ENCODE results near the gene GTF3A. TPM values are rescaled to one million over a fixed set of nuclear protein-coding genes. Genes with fewer than 3 reads are reported as not detected.

GTF3A gene
- total RNA-seq, 4 donors from 2014 or later = 179 to 304 (median 242) TPM

DNA sequence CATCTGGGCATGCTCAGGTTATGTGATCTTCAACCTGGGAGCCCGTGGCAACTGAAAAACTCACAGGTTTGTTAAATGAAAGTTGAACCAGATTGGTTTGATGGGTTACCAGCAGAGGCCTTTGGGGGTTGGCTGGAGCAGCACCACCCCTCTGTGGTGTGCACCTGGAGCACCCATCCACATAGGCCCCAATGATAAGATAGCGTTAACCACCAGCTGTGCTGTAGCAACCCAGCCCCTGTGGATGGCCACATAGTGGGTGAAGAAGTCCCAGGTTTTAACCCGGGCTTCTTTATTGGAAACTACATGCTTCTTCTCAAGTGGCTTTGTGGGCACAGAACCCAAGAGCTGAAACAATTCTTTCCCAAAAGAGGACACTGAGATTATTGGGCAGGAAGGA is 48.5 kb downstream of the GTF3A start:
- no peaks in the 10 kb centered on the region for H3K9me3 ChIP-seq
- ATAC-seq = no peak
- H3K4me1 ChIP-seq = no peaks in the 10 kb centered on the region
- no peak for TF ChIP-seq POLR2A (IDR thresholded peaks at IDR 0.05)
- TF ChIP-seq, protein P1, sequence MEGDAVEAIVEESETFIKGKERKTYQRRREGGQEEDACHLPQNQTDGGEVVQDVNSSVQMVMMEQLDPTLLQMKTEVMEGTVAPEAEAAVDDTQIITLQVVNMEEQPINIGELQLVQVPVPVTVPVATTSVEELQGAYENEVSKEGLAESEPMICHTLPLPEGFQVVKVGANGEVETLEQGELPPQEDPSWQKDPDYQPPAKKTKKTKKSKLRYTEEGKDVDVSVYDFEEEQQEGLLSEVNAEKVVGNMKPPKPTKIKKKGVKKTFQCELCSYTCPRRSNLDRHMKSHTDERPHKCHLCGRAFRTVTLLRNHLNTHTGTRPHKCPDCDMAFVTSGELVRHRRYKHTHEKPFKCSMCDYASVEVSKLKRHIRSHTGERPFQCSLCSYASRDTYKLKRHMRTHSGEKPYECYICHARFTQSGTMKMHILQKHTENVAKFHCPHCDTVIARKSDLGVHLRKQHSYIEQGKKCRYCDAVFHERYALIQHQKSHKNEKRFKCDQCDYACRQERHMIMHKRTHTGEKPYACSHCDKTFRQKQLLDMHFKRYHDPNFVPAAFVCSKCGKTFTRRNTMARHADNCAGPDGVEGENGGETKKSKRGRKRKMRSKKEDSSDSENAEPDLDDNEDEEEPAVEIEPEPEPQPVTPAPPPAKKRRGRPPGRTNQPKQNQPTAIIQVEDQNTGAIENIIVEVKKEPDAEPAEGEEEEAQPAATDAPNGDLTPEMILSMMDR (IDR thresholded peaks at IDR 0.05 in 4 of 5, conservative IDR thresholded peaks at IDR 0.05 in 1 of 5) = no peak
- no peak overlapping the region for H3K4me3 ChIP-seq
- intact Hi-C loops (cut with DNase I; ENCODE audit: low total_unique reads) = no loop called here
- no peaks in the 10 kb centered on the region for H3K36me3 ChIP-seq
- no peak overlapping the region for H3K27ac ChIP-seq
- in situ Hi-C loops (cut with MboI; ENCODE audit: low sequenced_read_pairs in 4 of 4) = no loop called here
- no peak for DNase-seq
- H3K27me3 ChIP-seq = peaks cover 0 to under 1% (median 0%) of the 10 kb centered on the region in 3 donors

DNA sequence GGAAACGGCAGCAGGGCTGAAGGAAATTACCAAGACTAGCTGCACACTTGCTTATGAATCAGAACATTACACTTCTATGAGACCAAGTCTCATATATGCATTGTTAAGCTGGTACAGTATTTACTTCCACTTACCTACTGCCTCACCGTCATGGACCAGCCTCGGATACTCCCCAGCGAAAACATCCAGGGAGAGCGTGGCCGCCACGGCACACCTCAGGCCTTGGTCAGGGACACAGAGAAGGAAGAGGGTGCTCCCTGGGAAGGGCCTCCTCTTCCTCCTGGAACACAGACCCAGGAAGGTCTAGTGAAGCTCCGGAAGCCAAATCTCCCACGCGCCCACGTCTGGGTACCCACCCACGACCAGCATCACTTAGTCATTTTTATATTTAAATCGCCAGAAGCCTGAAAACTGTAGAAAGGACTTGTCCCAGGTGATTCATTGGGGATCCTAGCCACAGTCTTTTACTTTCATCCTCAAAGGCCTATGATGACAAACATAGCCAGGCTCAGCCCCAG is 50.4 kb downstream of the GTF3A start:
- no peak for TF ChIP-seq POLR2A (IDR thresholded peaks at IDR 0.05)
- TF ChIP-seq, protein P1 (IDR thresholded peaks at IDR 0.05 in 4 of 5, conservative IDR thresholded peaks at IDR 0.05 in 1 of 5) = no peak
- Histone ChIP-seq H3K9me3 (no peaks in the 10 kb centered on the region), H3K27ac (no peak overlapping the region), H3K27me3 (peaks cover 0 to 4% (median 0%) of the 10 kb centered on the region in 3 donors), H3K4me1 (no peaks in the 10 kb centered on the region), H3K4me3 (no peak overlapping the region), H3K36me3 (no peaks in the 10 kb centered on the region)
- no peak for DNase-seq
- in situ Hi-C loops (cut with MboI; ENCODE audit: low sequenced_read_pairs in 4 of 4) = no loop called here
- no peak for ATAC-seq
- intact Hi-C loops (cut with DNase I; ENCODE audit: low total_unique reads) = no loop called here

DNA sequence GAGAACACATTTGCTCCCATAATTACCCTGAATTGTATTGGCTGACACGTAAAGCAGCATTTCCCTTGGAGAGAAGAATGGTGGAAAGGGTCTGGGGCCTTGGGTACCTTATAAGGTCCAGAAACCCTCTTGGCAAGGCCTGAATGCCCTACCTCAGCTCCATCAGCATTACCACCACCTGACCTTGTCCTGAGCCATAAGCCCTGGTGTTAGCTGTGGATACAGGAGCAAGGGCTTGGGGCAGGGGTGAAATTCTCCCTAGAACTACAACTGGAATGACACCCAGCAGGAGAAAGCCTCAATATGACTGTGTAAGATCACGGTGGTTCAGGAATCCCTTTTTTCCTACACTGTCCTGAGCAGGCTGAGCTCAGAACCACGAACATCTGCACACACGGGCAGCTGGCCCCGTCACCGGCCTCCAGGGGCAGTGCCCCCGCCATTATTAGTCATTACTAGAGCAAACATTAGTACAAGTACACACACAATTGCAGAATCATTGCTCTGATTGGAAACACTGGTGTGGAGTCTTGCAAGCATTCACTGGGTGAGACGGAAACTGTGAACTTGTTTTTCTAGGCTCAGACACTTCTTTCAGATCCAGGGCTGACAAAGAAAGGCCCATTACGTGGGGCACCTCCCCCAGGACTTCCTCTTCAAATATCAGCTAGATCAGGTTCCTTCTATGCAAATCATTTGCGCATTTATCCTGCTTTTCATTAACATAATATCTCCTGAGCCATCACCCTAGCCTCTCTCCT is 52.7 kb downstream of the GTF3A start:
- Histone ChIP-seq H3K9me3 (no peaks in the 10 kb centered on the region), H3K36me3 (no peaks in the 10 kb centered on the region), H3K27me3 (peaks cover 0 to 6% (median 4%) of the 10 kb centered on the region in 3 donors), H3K4me1 (no peaks in the 10 kb centered on the region), H3K27ac (no peak overlapping the region), H3K4me3 (no peak overlapping the region)
- TF ChIP-seq, protein P1 (IDR thresholded peaks at IDR 0.05 in 4 of 5, conservative IDR thresholded peaks at IDR 0.05 in 1 of 5) = no peak
- no peak for TF ChIP-seq POLR2A (IDR thresholded peaks at IDR 0.05)
- in situ Hi-C loops (cut with MboI; ENCODE audit: low sequenced_read_pairs in 4 of 4) (no loop called here), intact Hi-C loops (cut with DNase I; ENCODE audit: low total_unique reads) (no loop called here)
- ATAC-seq (no peak), DNase-seq (no peak)

DNA sequence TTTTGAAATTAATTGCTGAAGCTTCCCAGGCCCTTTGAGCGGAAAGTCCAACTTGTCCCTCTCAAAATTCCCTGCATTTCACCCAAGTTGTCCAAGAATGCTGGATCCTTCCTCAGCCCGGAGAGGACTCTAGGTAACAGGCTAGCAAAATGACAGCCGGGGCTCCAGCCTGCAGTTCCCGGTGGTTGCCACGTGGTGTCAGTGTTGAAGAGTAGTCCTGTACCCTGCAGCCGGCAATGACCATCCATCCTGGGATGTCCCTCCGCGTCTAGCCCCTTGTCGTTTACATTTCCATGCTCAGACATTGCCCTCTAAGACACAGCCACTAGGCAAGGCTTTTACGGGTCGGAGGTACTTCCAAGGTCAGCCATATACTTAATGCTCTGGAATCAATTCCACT is 57.3 kb downstream of the GTF3A start:
- intact Hi-C loops (cut with DNase I; ENCODE audit: low total_unique reads) = no loop called here
- no peak for ATAC-seq

More for the DNA sequence above, 57.3 kb downstream of the GTF3A start:
- H3K36me3 ChIP-seq = no peaks in the 10 kb centered on the region
- H3K27ac ChIP-seq = no peak overlapping the region
- H3K4me3 ChIP-seq = no peak overlapping the region
- H3K4me1 ChIP-seq = no peaks in the 10 kb centered on the region
- H3K9me3 ChIP-seq = no peaks in the 10 kb centered on the region
- in situ Hi-C loops (cut with MboI; ENCODE audit: low sequenced_read_pairs in 4 of 4) = no loop called here
- no peak for TF ChIP-seq POLR2A (IDR thresholded peaks at IDR 0.05)
- TF ChIP-seq, protein P1 (IDR thresholded peaks at IDR 0.05 in 4 of 5, conservative IDR thresholded peaks at IDR 0.05 in 1 of 5) = peak in 2 of 5 experiments; percentile 13 to 42
- no peak for DNase-seq
- peaks cover 0 to 6% (median 4%) of the 10 kb centered on the region in 3 donors for H3K27me3 ChIP-seq
